GM21360 (cell line): ENCODE data around the gene RFC2.
"Not testable (repeated sequence)": the region's sequence is repeated elsewhere in the genome, so short reads cannot be mapped to it uniquely, and the experiment has no call there.

Source experiments
- ATAC-seq: cut with Tn5 transposase; IDR thresholded peaks from one replicate; pipeline ENCODE4 v1.9.1; 2021; ENCODE audit warnings: mild to moderate bottlenecking, moderate library complexity; ENCODE audit not compliant: unreplicated experiment

The RFC2 gene

GRCh38 chr7:74220229-74220628 is 34.0 kb downstream of the RFC2 start:
- no peak for ATAC-seq

GRCh38 chr7:74219416-74219815 is 34.8 kb downstream of the RFC2 start:
- ATAC-seq: no peak

DNA sequence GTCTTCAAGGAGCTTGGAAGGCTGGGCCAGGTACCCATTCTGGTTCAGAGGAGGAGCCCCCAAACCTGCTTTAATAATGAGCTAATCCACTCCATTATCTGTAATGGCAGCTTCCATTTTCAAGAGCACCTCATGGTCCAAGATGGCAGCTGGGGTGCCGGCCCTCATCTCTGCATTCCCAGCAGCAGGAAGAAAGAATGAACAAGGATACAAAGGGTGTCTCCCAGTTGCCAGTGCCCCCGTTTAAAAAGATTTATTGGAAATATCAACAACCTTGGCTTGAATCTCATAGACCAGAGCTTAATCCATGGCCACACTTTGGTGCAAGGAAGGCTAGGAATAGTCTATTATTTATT is 35.9 kb downstream of the RFC2 start:
- no peak for ATAC-seq

GRCh38 chr7:74217455-74218342 is 36.5 kb downstream of the RFC2 start:
- ATAC-seq: no peak

DNA sequence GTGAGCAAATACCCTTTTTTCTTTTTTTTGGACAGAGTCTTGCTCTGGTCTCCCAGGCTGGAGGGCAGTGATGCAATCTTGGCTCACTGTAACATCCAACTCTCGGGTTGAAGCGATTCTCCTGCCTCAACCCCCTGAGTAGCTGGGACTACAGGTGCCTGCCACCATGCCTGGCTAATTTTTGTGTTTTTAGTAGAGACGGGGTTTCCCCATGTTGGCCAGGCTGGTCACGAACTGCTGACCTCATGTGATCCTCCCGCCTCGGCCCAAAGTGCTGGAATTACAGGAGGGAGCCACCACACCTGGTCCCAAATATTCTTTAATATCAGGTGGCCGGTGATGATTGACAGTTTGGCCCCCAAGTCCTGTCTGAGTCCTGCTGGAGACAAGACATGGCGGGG is 37.8 kb downstream of the RFC2 start:
- ATAC-seq: no peak

- no peak for ATAC-seq
These were observed 38.3 kb downstream of the RFC2 start for GRCh38 chr7:74215921-74216320.

DNA sequence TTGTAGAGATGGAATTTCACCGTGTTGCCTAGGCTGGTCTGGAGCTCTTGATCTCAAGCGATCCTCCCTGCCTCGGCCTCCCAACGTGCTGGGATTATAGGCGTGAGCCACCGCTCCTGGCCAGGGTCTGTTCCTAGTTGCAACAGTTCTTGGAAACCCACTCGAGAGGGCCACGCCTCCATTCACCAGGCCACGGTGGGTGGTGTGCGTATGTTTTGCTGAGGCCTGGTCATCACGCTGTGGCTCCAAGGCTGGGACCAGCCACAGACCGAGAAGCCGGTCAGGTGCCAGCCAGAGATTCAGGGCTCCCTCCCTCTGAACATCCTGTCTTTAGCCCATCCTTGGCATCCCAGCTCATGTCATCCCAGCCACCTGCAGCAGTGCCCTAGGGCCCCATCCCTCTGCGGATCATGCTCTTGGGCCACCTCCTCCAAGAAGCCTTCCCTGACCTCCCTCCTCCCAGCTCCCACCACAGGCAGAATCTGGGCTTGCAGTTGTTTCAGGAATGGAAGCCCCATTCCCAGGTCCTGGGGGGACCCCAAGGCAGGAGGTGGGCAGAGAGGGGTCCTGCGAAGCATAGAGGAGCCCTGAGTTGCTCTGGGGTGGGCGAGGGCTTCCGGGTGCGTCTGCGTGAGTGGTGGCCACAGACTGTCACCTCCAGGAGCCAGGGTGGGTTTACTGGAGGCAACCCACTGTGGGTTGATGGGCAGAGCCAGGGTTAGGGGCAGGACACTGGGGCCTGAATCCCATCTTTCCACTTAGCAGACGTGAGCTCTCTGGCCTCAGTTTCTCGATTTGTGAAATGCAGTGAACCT is 39.2 kb downstream of the RFC2 start:
- no peak for ATAC-seq

GRCh38 chr7:74212661-74213060 is 41.5 kb downstream of the RFC2 start:
- ATAC-seq: no peak

- not testable (repeated sequence) for ATAC-seq
These were observed 46.0 kb downstream of the RFC2 start for GRCh38 chr7:74208241-74208640.

DNA sequence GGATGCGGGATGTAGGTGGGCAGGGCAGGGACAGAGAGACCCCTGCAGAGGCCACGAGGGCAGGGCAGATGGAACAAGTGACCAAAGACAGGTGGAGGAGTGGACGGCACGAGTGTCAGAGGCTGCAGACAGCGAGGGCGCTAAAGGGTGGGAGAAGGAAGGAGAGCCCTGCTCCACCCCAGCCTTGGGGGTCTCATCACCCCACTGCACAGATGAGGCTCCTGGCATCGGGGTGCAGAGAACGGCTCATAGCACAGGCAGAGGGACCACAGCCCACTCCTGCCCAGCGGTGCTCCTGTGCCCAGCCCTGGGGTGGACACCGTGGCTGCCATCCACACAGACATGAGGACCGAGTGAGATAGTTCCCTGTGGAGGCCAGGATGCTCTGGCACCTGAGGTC is 46.6 kb downstream of the RFC2 start:
- ATAC-seq: no peak

DNA sequence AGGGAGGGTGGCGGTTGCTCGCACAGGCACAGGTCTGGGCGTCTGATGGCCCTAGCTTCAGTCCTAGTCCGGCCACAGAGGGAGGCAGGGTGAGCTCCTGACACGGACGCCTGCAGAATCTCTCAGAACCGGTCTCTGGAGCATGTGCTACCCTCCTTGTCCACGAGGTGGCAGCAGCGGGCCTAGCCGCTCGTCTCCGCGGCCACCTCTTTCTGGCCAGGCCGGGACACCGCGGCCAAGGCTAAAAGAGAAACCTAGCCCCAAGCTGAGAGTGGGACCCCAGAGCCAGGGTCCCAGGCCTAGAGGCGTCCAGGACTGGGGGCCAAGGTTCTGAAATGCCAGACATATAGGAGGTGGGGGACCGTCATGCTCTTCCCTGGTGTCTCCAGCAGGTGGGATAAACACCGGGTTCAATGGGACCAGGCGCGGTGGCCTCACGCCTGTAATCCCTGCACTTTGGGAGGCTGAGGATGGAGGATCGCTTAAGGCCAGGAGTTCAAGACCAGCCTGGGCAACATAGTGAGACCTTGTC is 47.5 kb downstream of the RFC2 start:
- no peak for ATAC-seq

- ATAC-seq: not testable (repeated sequence)
These were observed 48.1 kb downstream of the RFC2 start for GRCh38 chr7:74206052-74206451.

DNA sequence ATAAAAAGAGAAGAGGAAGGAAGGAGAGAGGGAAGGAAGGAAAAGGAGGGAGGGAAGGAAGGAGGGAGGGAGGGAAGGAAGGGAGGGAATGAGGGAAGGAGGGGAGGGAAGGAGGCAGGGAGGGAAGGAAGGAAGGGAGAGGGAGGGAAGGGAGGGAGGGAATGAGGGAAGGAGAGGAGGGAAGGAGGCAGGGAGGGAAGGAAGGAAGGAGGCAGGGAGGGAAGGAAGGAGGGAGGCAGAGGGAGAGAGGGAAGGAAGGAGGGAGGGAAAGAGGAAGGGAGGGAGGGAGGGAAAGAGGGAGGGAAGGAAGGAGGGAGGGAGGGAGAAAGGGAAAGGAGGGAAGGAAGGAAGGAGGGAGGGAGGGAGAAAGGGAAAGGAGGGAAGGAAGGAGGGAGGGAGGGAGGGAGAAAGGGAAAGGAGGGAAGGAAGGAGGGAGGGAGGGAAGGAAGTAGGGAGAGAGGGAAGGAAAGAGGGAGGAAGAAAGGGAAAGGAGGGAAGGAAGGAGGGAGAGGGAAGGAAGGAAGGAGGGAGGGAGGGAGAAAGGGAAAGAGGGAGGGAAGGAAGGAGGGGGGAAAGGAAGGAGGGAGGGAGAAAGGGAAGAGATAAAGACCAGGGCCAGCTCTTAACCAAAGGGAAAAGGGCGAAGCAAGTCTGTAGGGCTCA is 50.1 kb downstream of the RFC2 start:
- no peak for ATAC-seq

GRCh38 chr7:74202841-74203556 is 51.2 kb downstream of the RFC2 start:
- ATAC-seq: no peak

DNA sequence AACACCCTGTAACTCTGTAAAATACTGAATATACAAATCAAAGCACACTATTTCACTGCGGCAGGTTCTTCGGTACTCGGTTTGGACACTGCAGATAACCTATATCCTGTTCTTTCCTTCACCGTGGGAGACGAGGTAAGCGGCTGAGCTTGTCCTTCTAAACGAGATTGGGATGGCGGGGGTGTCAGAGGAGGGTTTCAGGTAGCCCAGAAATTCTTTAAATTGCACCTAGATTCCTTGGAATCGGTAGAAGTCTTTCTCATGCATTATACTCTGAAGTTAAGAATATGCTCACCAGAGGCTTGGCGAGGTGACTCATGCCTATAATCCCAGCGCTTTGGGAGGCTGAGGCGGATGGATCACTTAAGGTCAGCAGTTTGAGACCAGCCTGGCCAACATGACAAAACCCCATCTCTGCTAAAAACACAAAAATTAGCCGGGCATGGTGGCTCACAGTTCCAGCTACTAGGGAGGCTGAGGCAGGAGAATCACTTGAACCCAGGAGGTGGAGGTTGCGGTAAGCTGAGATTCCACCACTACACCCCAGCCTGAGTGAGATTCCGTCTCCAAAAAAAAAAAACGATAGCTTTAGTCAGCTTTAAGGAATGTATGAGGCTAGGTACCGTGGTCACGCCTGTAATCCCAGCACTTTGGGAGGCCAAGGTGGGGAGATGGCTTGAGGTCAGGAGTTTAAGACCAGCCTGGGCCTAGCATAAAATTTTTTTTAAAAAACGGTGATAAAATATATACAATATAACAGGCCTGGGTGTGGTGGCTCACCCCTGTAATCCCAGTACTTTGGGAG is 54.4 kb downstream of the RFC2 start:
- no peak for ATAC-seq

GRCh38 chr7:74197449-74198124 is 56.6 kb downstream of the RFC2 start:
- no peak for ATAC-seq

- ATAC-seq: not testable (repeated sequence)
These were observed 58.1 kb downstream of the RFC2 start for GRCh38 chr7:74195968-74196654.

GRCh38 chr7:74195139-74195860 is 58.9 kb downstream of the RFC2 start:
- ATAC-seq: not testable (repeated sequence)
